GM12878 (cell line): ENCODE measurements around the gene ZNF532. TPM values are rescaled to one million over a fixed set of nuclear protein-coding genes. Genes with fewer than 3 reads are reported as not detected.

Experiments
- ASH2L ChIP-seq: fragments of 300-600, 200-600 bp; sonication (generic); IDR thresholded peaks from 2 replicates; pipeline ENCODE4 v1.6.1; 2017; ENCODE audit warnings: low read depth, mild to moderate bottlenecking, borderline replicate concordance
- EGR1 ChIP-seq, 2 experiments: IDR thresholded peaks; 1 replicate in 1 of 2; 2 replicates in 1 of 2; pipeline ENCODE4 v1.6.1; 2011 to 2012; ENCODE audit warnings: low read depth in 2 of 2, low read length in 2 of 2, borderline replicate concordance in 1 of 2, mild to moderate bottlenecking in 1 of 2, moderate library complexity in 1 of 2
- HDAC2 ChIP-seq: fragments of 200-600 bp; sonication (generic); IDR thresholded peaks from 2 replicates; pipeline ENCODE4 v1.6.1; 2017
- HDGF ChIP-seq: fragments of 450-650 bp; IDR thresholded peaks from 2 replicates; pipeline ENCODE4 v1.6.1; 2016; ENCODE audit warnings: antibody characterized with exemption
- JUNB ChIP-seq: IDR thresholded peaks from 2 replicates; pipeline ENCODE4 v1.6.1; 2016; ENCODE audit warnings: antibody characterized with exemption, mild to moderate bottlenecking
- LARP7 ChIP-seq: fragments of 450-650 bp; IDR thresholded peaks from 2 replicates; pipeline ENCODE4 v1.6.1; 2017; ENCODE audit warnings: mild to moderate bottlenecking
- MTA3 ChIP-seq: IDR thresholded peaks from 2 replicates; pipeline ENCODE4 v1.6.1; 2012; ENCODE audit warnings: low read length, inconsistent platforms, borderline replicate concordance
- NFIC ChIP-seq: IDR thresholded peaks from 2 replicates; pipeline ENCODE4 v1.6.1; 2012; ENCODE audit warnings: low read depth, mild to moderate bottlenecking, inconsistent platforms, low read length, moderate library complexity
- NR2C2 ChIP-seq: IDR thresholded peaks from 2 replicates; pipeline ENCODE4 v1.6.1; 2011; ENCODE audit warnings: borderline replicate concordance, low read depth; ENCODE audit not compliant: control insufficient read depth, insufficient read length
- POLR2AphosphoS5 ChIP-seq: IDR thresholded peaks from 2 replicates; pipeline ENCODE4 v1.6.1; 2011; ENCODE audit warnings: mild to moderate bottlenecking, low read length, inconsistent platforms
- RAD21 ChIP-seq: IDR thresholded peaks from 2 replicates; pipeline ENCODE4 v1.6.1; 2011; ENCODE audit warnings: mild to moderate bottlenecking, low read depth, low read length, moderate library complexity; ENCODE audit not compliant: insufficient read depth
- RBBP5 ChIP-seq: fragments of 200-600 bp; sonication (generic); conservative IDR thresholded peaks from 2 replicates; pipeline ENCODE4 v1.6.1; 2016
- SMAD1 ChIP-seq: fragments of 450-650 bp; IDR thresholded peaks from 2 replicates; pipeline ENCODE4 v1.6.1; 2018; ENCODE audit warnings: mild to moderate bottlenecking, low read depth; ENCODE audit not compliant: partially characterized antibody
- STAT3 ChIP-seq: IDR thresholded peaks from 2 replicates; pipeline ENCODE4 v1.6.1; 2011; ENCODE audit warnings: low read depth, low read length, improper control_type of control experiment
- SUZ12 ChIP-seq: fragments of 200-600 bp; sonication (generic); IDR thresholded peaks from one replicate; pipeline ENCODE4 v1.6.1; 2018; ENCODE audit warnings: antibody characterized with exemption, mild to moderate bottlenecking; ENCODE audit not compliant: unreplicated experiment
- TBL1XR1 ChIP-seq: IDR thresholded peaks from 2 replicates; pipeline ENCODE4 v1.6.1; 2012; ENCODE audit warnings: low read depth, low read length, improper control_type of control experiment
- WRNIP1 ChIP-seq: IDR thresholded peaks from 2 replicates; pipeline ENCODE4 v1.6.1; 2011; ENCODE audit warnings: low read depth, low read length, improper control_type of control experiment, borderline replicate concordance
- YY1 ChIP-seq: IDR thresholded peaks from 2 replicates; pipeline ENCODE4 v1.6.1; 2011; ENCODE audit warnings: low read depth, mild to moderate bottlenecking, low read length
- ZNF207 ChIP-seq: fragments of 450-650 bp; IDR thresholded peaks from 2 replicates; pipeline ENCODE4 v1.6.1; 2014; ENCODE audit warnings: antibody characterized with exemption, mild to moderate bottlenecking, borderline replicate concordance
- ZNF24 ChIP-seq: fragments of 450-650 bp; IDR thresholded peaks from 2 replicates; pipeline ENCODE4 v1.6.1; 2017; ENCODE audit warnings: antibody characterized with exemption, mild to moderate bottlenecking
- ZNF622 ChIP-seq: fragments of 450-650 bp; IDR thresholded peaks from 2 replicates; pipeline ENCODE4 v1.6.1; 2017; ENCODE audit warnings: mild to moderate bottlenecking, inconsistent platforms
- polyA plus RNA-seq, 11 experiments: library from polyadenylated mRNA; depleted of rRNA in 4 of 11; unstranded in 6 of 11; stranded (reverse) in 5 of 11; fragments of >200 nt; fragmentation: Nextera tagmentation in 4 of 11; fragmentation: Illumina TruSeq in 1 of 11; extraction: Ambion mirVana in 4 of 11; extraction: Trizol in 1 of 11; gene quantifications; 1 replicate in 1 of 11; 2 replicates in 10 of 11; pipeline versions ENCODE4 v1.2.1 to v1.2.3, GENCODE V29; 2011 to 2016; ENCODE audit warnings: inconsistent platforms in 2 of 11, missing spikeins in 2 of 11, low read depth in 1 of 11
- total RNA-seq, 4 experiments: library from RNA; depleted of rRNA in 3 of 4; stranded (reverse); fragments of >200 nt in 3 of 4; fragmentation: Illumina TruSeq in 1 of 4; extraction: Trizol in 1 of 4; gene quantifications; 2 replicates each; pipeline versions ENCODE4 v1.2.1 to v1.2.3, GENCODE V29; 2013 to 2021
- TF ChIP-seq, protein P1 (sequence below): fragments of 450-650 bp; formaldehyde crosslinking; IDR thresholded peaks from 2 replicates; pipeline ENCODE4 v1.4.0; 2022; ENCODE audit warnings: mild to moderate bottlenecking, moderate library complexity
- TF ChIP-seq, protein P2 (sequence below): IDR thresholded peaks from 2 replicates; pipeline ENCODE4 v1.6.1; 2012; ENCODE audit warnings: low read length, inconsistent platforms
- TF ChIP-seq, protein P3 (sequence below), 3 experiments: IDR thresholded peaks in 2 of 3; conservative IDR thresholded peaks in 1 of 3; 2 replicates each; pipeline ENCODE4 v1.5.1; 2011; ENCODE audit warnings: low read depth in 3 of 3, low read length in 3 of 3, mild to moderate bottlenecking in 3 of 3, control low read depth in 2 of 3, moderate library complexity in 2 of 3, inconsistent platforms in 1 of 3, mixed read lengths in 1 of 3; ENCODE audit not compliant: control insufficient read depth in 2 of 3, insufficient read depth in 1 of 3; ENCODE audit errors: extremely low read depth in 1 of 3
- TF ChIP-seq, protein P4 (sequence below): fragments of 450-650 bp; conservative IDR thresholded peaks from 2 replicates; pipeline ENCODE4 v1.6.1; 2017; ENCODE audit warnings: mild to moderate bottlenecking, moderate library complexity

ZNF532 gene
- total and polyA plus RNA-seq, 10 of the 15 experiments (the other 5 are each of a cell fraction or from before 2014, with no cell fraction given): 0.44 to 3.4 (median 1.4) TPM

DNA sequence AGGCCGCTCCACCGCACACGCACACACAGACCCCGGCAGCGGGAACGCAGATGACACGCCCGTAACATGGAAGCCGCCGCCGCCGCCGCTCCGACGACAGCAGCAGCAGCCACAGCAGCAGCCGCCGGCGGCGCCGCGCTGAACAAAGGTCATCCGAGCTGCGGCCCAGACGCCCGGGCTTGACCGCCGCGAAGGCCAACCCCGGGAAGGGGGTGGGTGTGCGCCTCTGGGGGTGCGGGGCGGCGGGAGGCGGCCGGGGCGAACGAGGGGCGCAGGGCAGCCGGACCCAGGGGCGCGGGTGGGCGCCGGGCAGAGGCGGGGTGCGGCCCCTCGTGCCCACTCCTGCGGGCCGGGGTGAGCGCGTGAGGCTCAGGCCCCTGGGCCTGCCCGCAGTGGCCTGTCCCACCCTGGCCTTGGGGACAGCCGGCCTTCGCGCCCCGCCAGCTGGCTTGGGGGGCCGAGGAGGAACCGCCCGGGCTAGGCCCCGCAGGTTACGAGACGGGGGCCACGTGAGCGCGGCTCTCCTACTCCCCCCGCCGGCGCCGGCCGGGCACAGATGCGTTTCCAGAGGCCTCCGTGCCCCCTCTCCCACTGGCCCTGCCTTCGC is 1.0 kb upstream of the ZNF532 start (continued):
- TF ChIP-seq, protein P1, sequence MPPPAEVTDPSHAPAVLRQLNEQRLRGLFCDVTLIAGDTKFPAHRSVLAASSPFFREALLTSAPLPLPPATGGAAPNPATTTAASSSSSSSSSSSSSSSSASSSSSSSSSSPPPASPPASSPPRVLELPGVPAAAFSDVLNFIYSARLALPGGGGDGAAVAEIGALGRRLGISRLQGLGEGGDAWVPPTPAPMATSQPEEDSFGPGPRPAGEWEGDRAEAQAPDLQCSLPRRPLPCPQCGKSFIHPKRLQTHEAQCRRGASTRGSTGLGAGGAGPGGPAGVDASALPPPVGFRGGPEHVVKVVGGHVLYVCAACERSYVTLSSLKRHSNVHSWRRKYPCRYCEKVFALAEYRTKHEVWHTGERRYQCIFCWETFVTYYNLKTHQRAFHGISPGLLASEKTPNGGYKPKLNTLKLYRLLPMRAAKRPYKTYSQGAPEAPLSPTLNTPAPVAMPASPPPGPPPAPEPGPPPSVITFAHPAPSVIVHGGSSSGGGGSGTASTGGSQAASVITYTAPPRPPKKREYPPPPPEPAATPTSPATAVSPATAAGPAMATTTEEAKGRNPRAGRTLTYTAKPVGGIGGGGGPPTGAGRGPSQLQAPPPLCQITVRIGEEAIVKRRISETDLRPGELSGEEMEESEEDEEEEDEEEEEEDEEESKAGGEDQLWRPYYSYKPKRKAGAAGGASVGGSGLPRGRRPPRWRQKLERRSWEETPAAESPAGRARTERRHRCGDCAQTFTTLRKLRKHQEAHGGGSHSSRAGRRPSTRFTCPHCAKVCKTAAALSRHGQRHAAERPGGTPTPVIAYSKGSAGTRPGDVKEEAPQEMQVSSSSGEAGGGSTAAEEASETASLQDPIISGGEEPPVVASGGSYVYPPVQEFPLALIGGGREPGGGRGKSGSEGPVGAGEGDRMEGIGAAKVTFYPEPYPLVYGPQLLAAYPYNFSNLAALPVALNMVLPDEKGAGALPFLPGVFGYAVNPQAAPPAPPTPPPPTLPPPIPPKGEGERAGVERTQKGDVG: no peak
- TF ChIP-seq YY1 (no peak), ASH2L (no peak), HDAC2 (no peak), RBBP5 (no peak), SMAD1 (no peak), HDGF (no peak), ZNF207 (no peak), ZNF24 (no peak), EGR1 (IDR thresholded peaks at IDR 0.05; ENCODE audit: borderline replicate concordance in 1 of 2, low read depth in 2 of 2, low read length in 2 of 2) (no peak), MTA3 (no peak), NR2C2 (no peak), TBL1XR1 (no peak), NFIC (no peak), JUNB (no peak), LARP7 (no peak), SUZ12 (peak; percentile 84), WRNIP1 (no peak), POLR2AphosphoS5 (no peak), STAT3 (no peak), RAD21 (no peak), ZNF622 (no peak)
- TF ChIP-seq, protein P2, sequence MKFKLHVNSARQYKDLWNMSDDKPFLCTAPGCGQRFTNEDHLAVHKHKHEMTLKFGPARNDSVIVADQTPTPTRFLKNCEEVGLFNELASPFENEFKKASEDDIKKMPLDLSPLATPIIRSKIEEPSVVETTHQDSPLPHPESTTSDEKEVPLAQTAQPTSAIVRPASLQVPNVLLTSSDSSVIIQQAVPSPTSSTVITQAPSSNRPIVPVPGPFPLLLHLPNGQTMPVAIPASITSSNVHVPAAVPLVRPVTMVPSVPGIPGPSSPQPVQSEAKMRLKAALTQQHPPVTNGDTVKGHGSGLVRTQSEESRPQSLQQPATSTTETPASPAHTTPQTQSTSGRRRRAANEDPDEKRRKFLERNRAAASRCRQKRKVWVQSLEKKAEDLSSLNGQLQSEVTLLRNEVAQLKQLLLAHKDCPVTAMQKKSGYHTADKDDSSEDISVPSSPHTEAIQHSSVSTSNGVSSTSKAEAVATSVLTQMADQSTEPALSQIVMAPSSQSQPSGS: no peak
- TF ChIP-seq, protein P3, sequence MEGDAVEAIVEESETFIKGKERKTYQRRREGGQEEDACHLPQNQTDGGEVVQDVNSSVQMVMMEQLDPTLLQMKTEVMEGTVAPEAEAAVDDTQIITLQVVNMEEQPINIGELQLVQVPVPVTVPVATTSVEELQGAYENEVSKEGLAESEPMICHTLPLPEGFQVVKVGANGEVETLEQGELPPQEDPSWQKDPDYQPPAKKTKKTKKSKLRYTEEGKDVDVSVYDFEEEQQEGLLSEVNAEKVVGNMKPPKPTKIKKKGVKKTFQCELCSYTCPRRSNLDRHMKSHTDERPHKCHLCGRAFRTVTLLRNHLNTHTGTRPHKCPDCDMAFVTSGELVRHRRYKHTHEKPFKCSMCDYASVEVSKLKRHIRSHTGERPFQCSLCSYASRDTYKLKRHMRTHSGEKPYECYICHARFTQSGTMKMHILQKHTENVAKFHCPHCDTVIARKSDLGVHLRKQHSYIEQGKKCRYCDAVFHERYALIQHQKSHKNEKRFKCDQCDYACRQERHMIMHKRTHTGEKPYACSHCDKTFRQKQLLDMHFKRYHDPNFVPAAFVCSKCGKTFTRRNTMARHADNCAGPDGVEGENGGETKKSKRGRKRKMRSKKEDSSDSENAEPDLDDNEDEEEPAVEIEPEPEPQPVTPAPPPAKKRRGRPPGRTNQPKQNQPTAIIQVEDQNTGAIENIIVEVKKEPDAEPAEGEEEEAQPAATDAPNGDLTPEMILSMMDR (IDR thresholded peaks at IDR 0.05 in 2 of 3, conservative IDR thresholded peaks at IDR 0.05 in 1 of 3; ENCODE audit: control insufficient read depth in 2 of 3, extremely low read depth in 1 of 3, insufficient read depth in 1 of 3, low read depth in 3 of 3, low read length in 3 of 3): no peak
- TF ChIP-seq, protein P4, sequence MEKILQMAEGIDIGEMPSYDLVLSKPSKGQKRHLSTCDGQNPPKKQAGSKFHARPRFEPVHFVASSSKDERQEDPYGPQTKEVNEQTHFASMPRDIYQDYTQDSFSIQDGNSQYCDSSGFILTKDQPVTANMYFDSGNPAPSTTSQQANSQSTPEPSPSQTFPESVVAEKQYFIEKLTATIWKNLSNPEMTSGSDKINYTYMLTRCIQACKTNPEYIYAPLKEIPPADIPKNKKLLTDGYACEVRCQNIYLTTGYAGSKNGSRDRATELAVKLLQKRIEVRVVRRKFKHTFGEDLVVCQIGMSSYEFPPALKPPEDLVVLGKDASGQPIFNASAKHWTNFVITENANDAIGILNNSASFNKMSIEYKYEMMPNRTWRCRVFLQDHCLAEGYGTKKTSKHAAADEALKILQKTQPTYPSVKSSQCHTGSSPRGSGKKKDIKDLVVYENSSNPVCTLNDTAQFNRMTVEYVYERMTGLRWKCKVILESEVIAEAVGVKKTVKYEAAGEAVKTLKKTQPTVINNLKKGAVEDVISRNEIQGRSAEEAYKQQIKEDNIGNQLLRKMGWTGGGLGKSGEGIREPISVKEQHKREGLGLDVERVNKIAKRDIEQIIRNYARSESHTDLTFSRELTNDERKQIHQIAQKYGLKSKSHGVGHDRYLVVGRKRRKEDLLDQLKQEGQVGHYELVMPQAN: no peak
